ENCODE results near the gene MAD1L1. TPM values are rescaled to one million over a fixed set of nuclear protein-coding genes. Genes with fewer than 3 reads are reported as not detected.

MAD1L1 gene
- total and polyA plus RNA-seq, 2 of the 13 experiments (the other 11 are each of a cell fraction or from before 2014, with no cell fraction given), result 17.4 to 64.7 TPM

GRCh38 chr7:2079332-2080059, 153.2 kb downstream of the MAD1L1 start:
- Histone ChIP-seq H3K27ac (ENCODE audit: extremely low read length, insufficient read depth, low read length) (no peak overlapping the region), H3K9me3 (ENCODE audit: low read length) (no peaks in the 10 kb centered on the region), H3K27me3 (ENCODE audit: control insufficient read depth in 1 of 2, insufficient read depth in 2 of 2, low read length in 2 of 2) (no peaks in the 10 kb centered on the region), H4K20me1 (ENCODE audit: insufficient read depth, low read length) (no peaks in the 10 kb centered on the region), H3K4me3 (replicated peaks in 1 of 3; ENCODE audit: insufficient read depth in 1 of 3, low read depth in 2 of 3, low read length in 3 of 3) (no peak overlapping the region), H3K79me2 (ENCODE audit: insufficient read depth, low read length) (no peaks in the 10 kb centered on the region), H3K4me2 (ENCODE audit: low read depth, low read length) (no peak overlapping the region), H2AFZ (ENCODE audit: low read length) (no peak overlapping the region), H3K36me3 (replicated peaks in 1 of 2; ENCODE audit: control insufficient read depth in 1 of 2, insufficient read depth in 2 of 2, low read length in 2 of 2) (peaks cover 9 to 35% of the 10 kb centered on the region in 2 experiments; a peak in 4 of 5 replicates), H3K9ac (ENCODE audit: insufficient read depth, low read depth, low read length) (no peak overlapping the region), H3K4me1 (ENCODE audit: insufficient read depth, low read length) (no peaks in the 10 kb centered on the region)
- FAIRE-seq (no peak), DNase-seq (ENCODE audit: low spot score) (no peak), ATAC-seq (no peak)
- ChIA-PET POLR2A (no interaction called here), CTCF (ENCODE audit: low intra/inter-chr PET ratio, low total read pairs) (no interaction called here)
- 96% methylated on average over 22 of the region's 22 CpGs for WGBS (ENCODE audit: low lambda C conversion rate)
- intact Hi-C loops (cut with micrococcal nuclease; ENCODE audit: unreplicated experiment), result no loop called here
- in situ Hi-C loops (cut with HindIII; ENCODE audit: extremely low pct_ligation_motif_present, low pct_unique_long_range_greater_than_20kb), result no loop called here
- no TSS peak for BruUV-seq (replicated peaks)
- TF ChIP-seq CBX2 (IDR thresholded peaks at IDR 0.05; ENCODE audit: low read depth, low read length), result no peak
- no peak for TF ChIP-seq CBX2 (CRISPR knock-in tag; IDR thresholded peaks at IDR 0.05; ENCODE audit: low read depth)
- TF ChIP-seq ZNF550 (CRISPR knock-in tag; IDR thresholded peaks at IDR 0.05; ENCODE audit: borderline replicate concordance), result no peak
- TF ChIP-seq, protein P1, sequence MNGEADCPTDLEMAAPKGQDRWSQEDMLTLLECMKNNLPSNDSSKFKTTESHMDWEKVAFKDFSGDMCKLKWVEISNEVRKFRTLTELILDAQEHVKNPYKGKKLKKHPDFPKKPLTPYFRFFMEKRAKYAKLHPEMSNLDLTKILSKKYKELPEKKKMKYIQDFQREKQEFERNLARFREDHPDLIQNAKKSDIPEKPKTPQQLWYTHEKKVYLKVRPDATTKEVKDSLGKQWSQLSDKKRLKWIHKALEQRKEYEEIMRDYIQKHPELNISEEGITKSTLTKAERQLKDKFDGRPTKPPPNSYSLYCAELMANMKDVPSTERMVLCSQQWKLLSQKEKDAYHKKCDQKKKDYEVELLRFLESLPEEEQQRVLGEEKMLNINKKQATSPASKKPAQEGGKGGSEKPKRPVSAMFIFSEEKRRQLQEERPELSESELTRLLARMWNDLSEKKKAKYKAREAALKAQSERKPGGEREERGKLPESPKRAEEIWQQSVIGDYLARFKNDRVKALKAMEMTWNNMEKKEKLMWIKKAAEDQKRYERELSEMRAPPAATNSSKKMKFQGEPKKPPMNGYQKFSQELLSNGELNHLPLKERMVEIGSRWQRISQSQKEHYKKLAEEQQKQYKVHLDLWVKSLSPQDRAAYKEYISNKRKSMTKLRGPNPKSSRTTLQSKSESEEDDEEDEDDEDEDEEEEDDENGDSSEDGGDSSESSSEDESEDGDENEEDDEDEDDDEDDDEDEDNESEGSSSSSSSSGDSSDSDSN (CRISPR knock-in tag; IDR thresholded peaks at IDR 0.05), result no peak
- TF ChIP-seq ZBTB38 (CRISPR knock-in tag; IDR thresholded peaks at IDR 0.05), result no peak
- no peak for TF ChIP-seq SSRP1 (CRISPR knock-in tag; IDR thresholded peaks at IDR 0.05)
- TF ChIP-seq ZBTB39 (CRISPR knock-in tag; IDR thresholded peaks at IDR 0.05), result no peak
- no peak for TF ChIP-seq ZNF563 (CRISPR knock-in tag; IDR thresholded peaks at IDR 0.05)
- no peak for TF ChIP-seq POLR2AphosphoS2 (IDR thresholded peaks at IDR 0.05; ENCODE audit: low read depth, low read length)
- no peak for TF ChIP-seq ZNF564 (CRISPR knock-in tag; IDR thresholded peaks at IDR 0.05)
- no peak for TF ChIP-seq ZNF879 (CRISPR knock-in tag; IDR thresholded peaks at IDR 0.05)
- TF ChIP-seq, protein P2, sequence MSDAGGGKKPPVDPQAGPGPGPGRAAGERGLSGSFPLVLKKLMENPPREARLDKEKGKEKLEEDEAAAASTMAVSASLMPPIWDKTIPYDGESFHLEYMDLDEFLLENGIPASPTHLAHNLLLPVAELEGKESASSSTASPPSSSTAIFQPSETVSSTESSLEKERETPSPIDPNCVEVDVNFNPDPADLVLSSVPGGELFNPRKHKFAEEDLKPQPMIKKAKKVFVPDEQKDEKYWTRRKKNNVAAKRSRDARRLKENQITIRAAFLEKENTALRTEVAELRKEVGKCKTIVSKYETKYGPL (CRISPR knock-in tag; IDR thresholded peaks at IDR 0.05), result no peak
- TF ChIP-seq REST (IDR thresholded peaks at IDR 0.05; ENCODE audit: borderline replicate concordance in 1 of 2, low read depth in 1 of 2, low read length in 2 of 2), result no peak
- TF ChIP-seq KAT7 (CRISPR knock-in tag; IDR thresholded peaks at IDR 0.05; ENCODE audit: borderline replicate concordance), result no peak

Data from HepG2 (cell line).